Adrenal gland (tissue), 12 donors: ENCODE results near the gene MOB2. TPM values are rescaled to one million over a fixed set of nuclear protein-coding genes. Genes with fewer than 3 reads are reported as not detected.

Experiments
- DNase-seq, 7 donors: peaks; one replicate each; pipeline ENCODE4 v3.0.0-alpha.2; 2019 to 2020
- H3K27ac ChIP-seq, 5 donors: fragments of 200-600 bp; sonication (generic) in 4 of 5; 1 replicate in 3 of 5; 2 replicates in 2 of 5; pipeline versions ENCODE4 v1.5.1 to v1.8.0; 2016 to 2020; ENCODE audit warnings: mild to moderate bottlenecking in 1 of 5
- H3K27me3 ChIP-seq: fragments of 200-600 bp; 2 replicates; pipeline ENCODE4 v1.8.0; 2021
- H3K36me3 ChIP-seq, 2 donors: fragments of 200-600 bp; replicated peaks in 1 of 2; 1 replicate in 1 of 2; 2 replicates in 1 of 2; pipeline versions ENCODE4 v1.5.1 to v1.8.0; 2018 to 2022
- H3K4me1 ChIP-seq, 2 donors: fragments of 200-600 bp; replicated peaks in 1 of 2; 1 replicate in 1 of 2; 2 replicates in 1 of 2; pipeline versions ENCODE4 v1.5.1 to v1.8.0; 2018 to 2021
- H3K4me3 ChIP-seq, 4 donors: fragments of 200-600 bp; sonication (generic) in 3 of 4; one replicate each; pipeline ENCODE4 v1.5.1; 2016 to 2018
- H3K9me3 ChIP-seq, 3 donors: fragments of 200-600 bp; sonication (generic) in 1 of 3; replicated peaks in 1 of 3; 1 replicate in 2 of 3; 2 replicates in 1 of 3; pipeline versions ENCODE4 v1.5.1 to v1.8.0; 2016 to 2021
- CTCF ChIP-seq, 6 experiments: fragments of 450-650 bp in 4 of 6; fragments of 200-600 bp in 2 of 6; sonication (generic) in 1 of 6; IDR thresholded peaks; 1 replicate in 5 of 6; 2 replicates in 1 of 6; pipeline versions ENCODE4 v1.5.1 to v1.8.0; 2016 to 2021; ENCODE audit warnings: antibody characterized with exemption in 6 of 6, mild to moderate bottlenecking in 2 of 6, moderate library complexity in 1 of 6
- POLR2A ChIP-seq, 2 donors: fragments of 450-650 bp; IDR thresholded peaks; one replicate each; pipeline ENCODE4 v1.6.1; 2017; ENCODE audit warnings: antibody characterized with exemption in 2 of 2, mild to moderate bottlenecking in 2 of 2, moderate library complexity in 1 of 2
- WGBS, 4 donors: extraction: QIAGEN DNeasy Blood & Tissue Kit in 2 of 4; methylation state at CpG; one replicate each; pipeline versions ENCODE4 v1.1.5 to v1.1.7; 2013 to 2017; 5-methylcytosine and 5-hydroxymethylcytosine counted together
- intact Hi-C, 2 donors: fragments of 100-400 bp; cut with DNase I; formaldehyde crosslinking; loops; one replicate each; pipeline versions ENCODE4 v1.14.1 to v1.15.0; 2022 to 2023
- polyA plus RNA-seq, 3 donors: library from polyadenylated mRNA; stranded (reverse); fragments of 200-250 nt in 2 of 3; fragments of 350-450 nt in 1 of 3; fragmentation: Illumina TruSeq in 1 of 3; extraction: RNeasy Lipid Tissue Mini Kit (QIAGEN cat#74804) in 1 of 3; gene quantifications; one replicate each; pipeline ENCODE4 v1.2.3, GENCODE V29; 2013 to 2014
- total RNA-seq, 9 donors: library from RNA; depleted of rRNA in 4 of 9; stranded (reverse); fragments of >200 nt in 4 of 9; fragments of 120-200 nt in 1 of 9; fragmentation: NEBNext Ultra II Directional in 1 of 9; extraction: Animal tissue kit (Norgen Biotek cat#: 25700) in 1 of 9; gene quantifications; one replicate each; pipeline versions ENCODE4 v1.1.0 to v1.2.4, GENCODE V29; 2013 to 2023
- donor health status: healthy with polysubstance abuse.
- donor health status: Bipolar disorder and iron deficiency.
- donor health status: DM: yes; HTN: yes; CAD: no.
- donor health status: DM: no; HTN: no; CAD: no.
- donor health status: DM: no; HTN: no; CAD: no.
- donor health status: DM: yes; HTN: yes; CAD: no.

MOB2 gene
- total and polyA plus RNA-seq, 12 donors, result 11.2 to 43.3 (median 30.6) TPM

- DNase-seq, result no peak
- WGBS, 4 donors, result 77 to 95% (median 90%) methylated on average over 3 to 9 of the region's 9 CpGs
- H3K9me3 ChIP-seq, result no peaks in the 10 kb centered on the region
- H3K36me3 ChIP-seq, result peaks cover 0 to 38% of the 10 kb centered on the region in 2 donors
- TF ChIP-seq CTCF (IDR thresholded peaks at IDR 0.05) (no peak), POLR2A (IDR thresholded peaks at IDR 0.05) (no peak)
- peaks cover 0 to 9% of the 10 kb centered on the region in 2 donors for H3K4me1 ChIP-seq
- intact Hi-C loops, result loop anchor here in 1 of 2 donors (10.0 kb wide), 1 partner anchor 64 kb away; no protein-coding TSS in a partner anchor
- H3K27ac ChIP-seq, result no peak overlapping the region
- H3K27me3 ChIP-seq, result no peaks in the 10 kb centered on the region
- no peak overlapping the region for H3K4me3 ChIP-seq
These were observed 7.4 kb downstream of the MOB2 start for GRCh38 chr11:1479006-1479677.

- no peak for DNase-seq
- no peak for TF ChIP-seq POLR2A (IDR thresholded peaks at IDR 0.05)
- TF ChIP-seq CTCF (IDR thresholded peaks at IDR 0.05), result no peak
- no peaks in the 10 kb centered on the region for H3K27me3 ChIP-seq
- intact Hi-C loops, result loop anchor here in 1 of 2 donors (10.0 kb wide), 1 partner anchor 64 kb away; no protein-coding TSS in a partner anchor
- peaks cover 0 to 9% of the 10 kb centered on the region in 2 donors for H3K4me1 ChIP-seq
- WGBS, 4 donors, result 77 to 83% (median 80%) methylated on average over 8 to 9 of the region's 9 CpGs
- H3K36me3 ChIP-seq, result peaks cover 0 to 43% of the 10 kb centered on the region in 2 donors
- no peak overlapping the region for H3K27ac ChIP-seq
- H3K9me3 ChIP-seq, result no peaks in the 10 kb centered on the region
- no peak overlapping the region for H3K4me3 ChIP-seq
These were observed 8.0 kb downstream of the MOB2 start for GRCh38 chr11:1478544-1478943.

GRCh38 chr11:1478011-1478410 lies 8.6 kb downstream of the MOB2 start:
- no peak overlapping the region for H3K27ac ChIP-seq
- H3K36me3 ChIP-seq, result peaks cover 0 to 43% of the 10 kb centered on the region in 2 donors
- H3K4me1 ChIP-seq, result peaks cover 0 to 5% of the 10 kb centered on the region in 2 donors
- 93 to 98% (median 95%) methylated on average over 12 to 13 of the region's 13 CpGs for WGBS, 4 donors
- H3K9me3 ChIP-seq, result no peaks in the 10 kb centered on the region
- intact Hi-C loops, result loop anchor here in 1 of 2 donors (10.0 kb wide), 1 partner anchor 63 kb away; no protein-coding TSS in a partner anchor
- no peak overlapping the region for H3K4me3 ChIP-seq
- TF ChIP-seq CTCF (IDR thresholded peaks at IDR 0.05) (no peak), POLR2A (IDR thresholded peaks at IDR 0.05) (no peak)
- H3K27me3 ChIP-seq, result no peaks in the 10 kb centered on the region
- no peak for DNase-seq

GRCh38 chr11:1476940-1477736 lies 9.4 kb downstream of the MOB2 start:
- no peak for DNase-seq
- Histone ChIP-seq H3K36me3 (peaks cover 0 to 43% of the 10 kb centered on the region in 2 donors), H3K4me1 (no peaks in the 10 kb centered on the region), H3K27ac (no peak overlapping the region), H3K4me3 (no peak overlapping the region), H3K9me3 (no peaks in the 10 kb centered on the region), H3K27me3 (no peaks in the 10 kb centered on the region)
- intact Hi-C loops, result loop anchor here in 1 of 2 donors (10.0 kb wide), 1 partner anchor 62 kb away; no protein-coding TSS in a partner anchor
- 86 to 93% (median 88%) methylated on average over 20 of the region's 20 CpGs for WGBS, 4 donors
- TF ChIP-seq POLR2A (IDR thresholded peaks at IDR 0.05) (no peak), CTCF (IDR thresholded peaks at IDR 0.05) (no peak)
